A673 (cell line): ENCODE measurements around the gene DHRSX. TPM values are rescaled to one million over a fixed set of nuclear protein-coding genes. Genes with fewer than 3 reads are reported as not detected.
"Not testable (repeated sequence)": the region's sequence is repeated elsewhere in the genome, so short reads cannot be mapped to it uniquely, and the experiment has no call there.

Experiments
- BruUV-seq: library from RNA; stranded (reverse); fragments of 400-500 nt; replicated peaks from 2 replicates; lab custom pipeline; 2021; lab: Mats Ljungman, UMichigan
- CTCF ChIA-PET: fragments of 300-600 bp; sonication (Branson Sonifier 250); formaldehyde crosslinking; loops from one replicate; lab custom pipeline; 2022; ENCODE audit warnings: antibody characterized with exemption; lab: Charles Lee
- POLR2A ChIA-PET: fragments of 300-600 bp; sonication (Branson Sonifier 250); formaldehyde crosslinking; loops from one replicate; lab custom pipeline; 2022; ENCODE audit warnings: antibody characterized with exemption; ENCODE audit not compliant: low non-redundant PET; lab: Charles Lee
- DNase-seq: peaks from one replicate; pipeline ENCODE4 v3.0.0-alpha.2; 2015; ENCODE audit warnings: low spot score
- H3K27ac ChIP-seq: fragments of 200-600 bp; sonication (generic); 2 replicates; pipeline ENCODE4 v1.5.1; 2016; ENCODE audit warnings: mixed run types, low read depth, mild to moderate bottlenecking, mixed read lengths, antibody characterized with exemption, low read length; ENCODE audit not compliant: poor library complexity, severe bottlenecking
- H3K27me3 ChIP-seq: fragments of 200-600 bp; sonication (generic); replicated peaks from 2 replicates; pipeline ENCODE4 v1.6.1; 2017; ENCODE audit warnings: mixed run types, low read depth, mild to moderate bottlenecking, mixed read lengths, antibody characterized with exemption, low read length; ENCODE audit not compliant: insufficient read depth, poor library complexity
- H3K36me3 ChIP-seq: fragments of 200-600 bp; sonication (generic); 2 replicates; pipeline ENCODE4 v1.6.1; 2016; ENCODE audit warnings: mixed run types, mild to moderate bottlenecking, mixed read lengths, antibody characterized with exemption, low read length; ENCODE audit not compliant: insufficient read depth, poor library complexity, severe bottlenecking
- H3K4me1 ChIP-seq: fragments of 200-600 bp; sonication (generic); 2 replicates; pipeline ENCODE4 v1.6.1; 2017; ENCODE audit warnings: mixed run types, mild to moderate bottlenecking, mixed read lengths, antibody characterized with exemption, low read length; ENCODE audit not compliant: insufficient read depth, poor library complexity, severe bottlenecking
- H3K4me3 ChIP-seq: fragments of 200-600 bp; sonication (generic); 2 replicates; pipeline ENCODE4 v1.5.1; 2016; ENCODE audit warnings: low read depth, mixed run types, mild to moderate bottlenecking, mixed read lengths, low read length; ENCODE audit not compliant: poor library complexity, severe bottlenecking
- H3K9me3 ChIP-seq: fragments of 200-600 bp; sonication (generic); 2 replicates; pipeline ENCODE4 v1.6.1; 2016; ENCODE audit warnings: mixed run types, low read depth, mild to moderate bottlenecking, mixed read lengths, antibody characterized with exemption, low read length; ENCODE audit not compliant: poor library complexity, severe bottlenecking
- EZH2 ChIP-seq: fragments of 200-600 bp; sonication (generic); IDR thresholded peaks from 2 replicates; pipeline ENCODE4 v1.6.1; 2017; ENCODE audit warnings: borderline replicate concordance, low read depth, mild to moderate bottlenecking, mixed read lengths, antibody characterized with exemption, low read length; ENCODE audit not compliant: poor library complexity, severe bottlenecking
- intact Hi-C: fragments of 100-400 bp; cut with micrococcal nuclease; formaldehyde crosslinking; loops from one replicate; pipeline ENCODE4 v1.10.0; 2022; ENCODE audit not compliant: unreplicated experiment
- total RNA-seq: library from RNA; stranded (reverse); gene quantifications from 2 replicates; pipeline ENCODE4 v1.2.3, GENCODE V29; 2021
- TF ChIP-seq, protein P1 (sequence below): fragments of 300-800, 200-600 bp; sonication (generic); conservative IDR thresholded peaks from 2 replicates; pipeline ENCODE4 v1.5.1; 2017; ENCODE audit warnings: low read depth, mild to moderate bottlenecking, antibody characterized with exemption, low read length, moderate library complexity, mixed read lengths

DHRSX gene
- total RNA-seq, 1 experiment from 2014 or later: 30.2 TPM

DNA sequence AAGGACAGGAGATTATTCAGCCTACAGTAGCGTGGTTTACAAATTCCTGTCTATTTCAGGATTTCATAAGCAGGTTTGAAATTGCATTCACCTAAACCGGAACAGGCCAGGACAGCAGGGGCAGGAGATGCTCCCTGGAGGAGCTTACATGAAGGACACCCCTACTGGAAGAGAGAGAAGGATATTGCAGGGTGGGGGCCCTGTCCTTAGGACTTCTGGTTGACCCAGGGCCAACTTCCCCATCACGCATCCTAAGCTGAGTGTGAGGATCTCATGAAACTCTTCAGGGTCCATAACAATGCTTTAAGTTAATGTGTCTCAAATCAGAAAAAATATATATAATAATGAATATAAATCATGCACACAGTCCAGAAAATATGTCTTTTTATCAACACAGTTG, 6.4 kb upstream of the DHRSX start:
- Histone ChIP-seq H3K4me3 (no peak overlapping the region), H3K27me3 (no peaks in the 10 kb centered on the region), H3K36me3 (no peaks in the 10 kb centered on the region), H3K4me1 (peaks cover 6% of the 10 kb centered on the region), H3K9me3 (no peaks in the 10 kb centered on the region), H3K27ac (no peak overlapping the region)
- intact Hi-C loops: loop anchor here (10.0 kb wide), 1 partner anchor 68 kb away; no protein-coding TSS in a partner anchor
- POLR2A ChIA-PET: no interaction called here
- DNase-seq: no peak
- no TSS peak for BruUV-seq
- TF ChIP-seq, protein P1, sequence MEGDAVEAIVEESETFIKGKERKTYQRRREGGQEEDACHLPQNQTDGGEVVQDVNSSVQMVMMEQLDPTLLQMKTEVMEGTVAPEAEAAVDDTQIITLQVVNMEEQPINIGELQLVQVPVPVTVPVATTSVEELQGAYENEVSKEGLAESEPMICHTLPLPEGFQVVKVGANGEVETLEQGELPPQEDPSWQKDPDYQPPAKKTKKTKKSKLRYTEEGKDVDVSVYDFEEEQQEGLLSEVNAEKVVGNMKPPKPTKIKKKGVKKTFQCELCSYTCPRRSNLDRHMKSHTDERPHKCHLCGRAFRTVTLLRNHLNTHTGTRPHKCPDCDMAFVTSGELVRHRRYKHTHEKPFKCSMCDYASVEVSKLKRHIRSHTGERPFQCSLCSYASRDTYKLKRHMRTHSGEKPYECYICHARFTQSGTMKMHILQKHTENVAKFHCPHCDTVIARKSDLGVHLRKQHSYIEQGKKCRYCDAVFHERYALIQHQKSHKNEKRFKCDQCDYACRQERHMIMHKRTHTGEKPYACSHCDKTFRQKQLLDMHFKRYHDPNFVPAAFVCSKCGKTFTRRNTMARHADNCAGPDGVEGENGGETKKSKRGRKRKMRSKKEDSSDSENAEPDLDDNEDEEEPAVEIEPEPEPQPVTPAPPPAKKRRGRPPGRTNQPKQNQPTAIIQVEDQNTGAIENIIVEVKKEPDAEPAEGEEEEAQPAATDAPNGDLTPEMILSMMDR: no peak
- no peak for TF ChIP-seq EZH2
- CTCF ChIA-PET: no interaction called here

DNA sequence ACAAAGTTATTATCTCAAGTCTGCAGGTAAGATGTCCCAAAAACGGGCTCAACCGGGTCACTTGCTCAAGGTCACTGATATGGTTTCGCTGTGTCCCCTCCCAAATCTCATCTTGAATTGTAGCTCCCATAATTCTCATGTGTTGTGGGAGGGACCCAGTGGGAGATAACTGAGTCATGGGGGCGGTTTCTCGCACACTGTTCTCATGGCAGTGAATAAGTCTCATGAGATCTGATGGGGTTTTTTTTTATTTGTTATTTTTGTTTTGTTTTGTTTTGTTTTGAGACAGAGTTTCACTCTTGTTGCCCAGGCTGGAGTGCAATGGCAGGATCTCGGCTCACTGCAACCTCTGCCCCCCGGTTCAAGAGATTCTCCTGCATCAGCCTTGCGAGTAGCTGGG, 4.6 kb upstream of the DHRSX start:
- H3K27me3 ChIP-seq, H3K9me3 ChIP-seq, H3K4me1 ChIP-seq, H3K36me3 ChIP-seq, POLR2A ChIA-PET, CTCF ChIA-PET, BruUV-seq, H3K4me3 ChIP-seq, DNase-seq, H3K27ac ChIP-seq: not testable (repeated sequence)
- intact Hi-C loops: loop anchor here (10.0 kb wide), 1 partner anchor 69 kb away; no protein-coding TSS in a partner anchor

DNA sequence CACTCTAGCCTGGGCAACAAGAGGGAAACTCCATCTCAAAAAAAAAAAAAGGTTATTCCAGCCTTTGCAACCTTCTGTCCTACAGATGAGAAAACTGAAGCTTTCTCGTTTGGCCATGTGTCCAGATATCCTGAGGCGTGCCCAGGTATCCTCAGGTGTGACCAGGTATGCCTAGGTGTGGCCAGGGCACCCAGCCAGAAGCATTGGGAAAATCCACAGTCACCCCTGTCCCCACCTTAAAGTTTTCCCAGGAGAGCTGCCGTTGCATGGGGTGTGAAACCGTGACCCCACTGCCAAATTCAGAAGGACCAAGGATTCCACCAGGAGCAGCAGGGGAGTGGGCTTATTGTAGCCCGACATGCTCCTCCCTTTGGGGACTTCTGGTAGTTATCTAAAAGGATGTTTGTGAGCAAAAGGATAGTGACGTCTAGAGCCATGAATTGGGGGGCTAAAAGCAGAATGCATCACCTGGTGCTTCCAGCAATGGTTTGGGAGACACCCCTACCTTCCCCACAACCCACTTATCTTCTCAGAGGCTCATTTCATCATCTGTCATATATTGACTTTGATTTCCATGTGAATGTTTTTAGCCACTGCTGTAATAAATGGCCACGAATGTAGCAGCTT, 4.0 kb upstream of the DHRSX start:
- POLR2A ChIA-PET: no interaction called here
- BruUV-seq: no TSS peak
- intact Hi-C loops: loop anchor here (10.0 kb wide), 1 partner anchor 70 kb away; no protein-coding TSS in a partner anchor

More for the DNA sequence above, 4.0 kb upstream of the DHRSX start:
- Histone ChIP-seq H3K9me3 (no peaks in the 10 kb centered on the region), H3K27me3 (no peaks in the 10 kb centered on the region), H3K36me3 (no peaks in the 10 kb centered on the region), H3K4me3 (no peak overlapping the region), H3K4me1 (peaks cover 7% of the 10 kb centered on the region), H3K27ac (no peak overlapping the region)
- CTCF ChIA-PET: no interaction called here
- DNase-seq: no peak
- TF ChIP-seq, protein P1: no peak
- TF ChIP-seq EZH2: no peak
